ENCODE measurements around the gene RELL2. TPM values are rescaled to one million over a fixed set of nuclear protein-coding genes. Genes with fewer than 3 reads are reported as not detected.

Gene RELL2
- total RNA-seq, 1 donor from 2014 or later, result 12.6 TPM

DNA sequence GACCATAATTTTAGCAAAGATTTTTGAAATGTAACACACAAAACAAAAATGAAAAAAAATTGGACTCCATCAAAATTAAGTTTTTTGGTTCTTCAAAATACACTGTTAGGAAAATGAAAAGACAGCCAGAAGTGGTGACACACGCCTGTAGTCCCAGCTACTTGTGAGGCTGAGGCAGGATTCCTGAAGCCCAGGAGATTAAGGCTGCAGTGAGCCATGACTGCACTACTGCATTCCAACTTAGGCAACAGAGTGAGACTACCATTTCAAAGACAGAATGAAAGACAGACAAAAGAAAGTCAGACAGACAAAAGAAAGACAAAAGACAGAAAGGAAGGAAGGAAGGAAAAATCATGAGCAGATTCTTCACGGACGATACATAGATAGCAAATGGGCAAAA lies 25.5 kb upstream of the RELL2 start:
- DNase-seq, result no peak

DNA sequence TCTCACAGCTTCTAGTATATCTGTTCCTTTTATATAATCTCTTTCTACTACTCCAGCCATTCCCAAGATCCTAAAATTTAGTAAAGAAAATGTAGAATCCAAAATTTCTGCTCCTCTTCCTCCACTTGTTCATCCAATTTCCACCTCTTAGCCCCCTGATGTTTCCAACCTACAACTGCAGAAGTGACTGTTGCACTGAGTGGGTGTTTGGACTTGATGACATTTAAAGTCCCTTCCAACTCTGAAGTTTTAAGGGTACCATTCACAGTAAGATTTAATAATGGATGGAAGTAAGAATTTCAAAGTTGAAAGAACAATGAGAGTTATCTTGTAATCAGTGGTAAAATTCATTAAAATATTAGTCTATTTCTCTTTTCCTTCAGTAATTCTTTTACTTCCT lies 23.5 kb upstream of the RELL2 start:
- H3K4me3 Mint-ChIP-seq (ENCODE audit: unreplicated experiment), result no peak overlapping the region
- H3K9me3 Mint-ChIP-seq (ENCODE audit: unreplicated experiment), result peaks cover 3% of the 10 kb centered on the region
- peaks cover 13% of the 10 kb centered on the region for H3K4me1 Mint-ChIP-seq (ENCODE audit: low read depth, unreplicated experiment)
- no peak overlapping the region for H3K27ac Mint-ChIP-seq (ENCODE audit: unreplicated experiment)
- no peak for DNase-seq
- no peaks in the 10 kb centered on the region for H3K27me3 Mint-ChIP-seq (ENCODE audit: unreplicated experiment)
- TF ChIP-seq, protein P1, sequence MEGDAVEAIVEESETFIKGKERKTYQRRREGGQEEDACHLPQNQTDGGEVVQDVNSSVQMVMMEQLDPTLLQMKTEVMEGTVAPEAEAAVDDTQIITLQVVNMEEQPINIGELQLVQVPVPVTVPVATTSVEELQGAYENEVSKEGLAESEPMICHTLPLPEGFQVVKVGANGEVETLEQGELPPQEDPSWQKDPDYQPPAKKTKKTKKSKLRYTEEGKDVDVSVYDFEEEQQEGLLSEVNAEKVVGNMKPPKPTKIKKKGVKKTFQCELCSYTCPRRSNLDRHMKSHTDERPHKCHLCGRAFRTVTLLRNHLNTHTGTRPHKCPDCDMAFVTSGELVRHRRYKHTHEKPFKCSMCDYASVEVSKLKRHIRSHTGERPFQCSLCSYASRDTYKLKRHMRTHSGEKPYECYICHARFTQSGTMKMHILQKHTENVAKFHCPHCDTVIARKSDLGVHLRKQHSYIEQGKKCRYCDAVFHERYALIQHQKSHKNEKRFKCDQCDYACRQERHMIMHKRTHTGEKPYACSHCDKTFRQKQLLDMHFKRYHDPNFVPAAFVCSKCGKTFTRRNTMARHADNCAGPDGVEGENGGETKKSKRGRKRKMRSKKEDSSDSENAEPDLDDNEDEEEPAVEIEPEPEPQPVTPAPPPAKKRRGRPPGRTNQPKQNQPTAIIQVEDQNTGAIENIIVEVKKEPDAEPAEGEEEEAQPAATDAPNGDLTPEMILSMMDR (IDR thresholded peaks at IDR 0.05; ENCODE audit: partially characterized antibody, unreplicated experiment), result no peak
- H3K36me3 Mint-ChIP-seq (ENCODE audit: unreplicated experiment), result no peaks in the 10 kb centered on the region

More for the DNA sequence above, 25.5 kb upstream of the RELL2 start:
- Mint-ChIP-seq H3K4me3 (ENCODE audit: unreplicated experiment) (no peak overlapping the region), H3K36me3 (ENCODE audit: unreplicated experiment) (no peaks in the 10 kb centered on the region), H3K9me3 (ENCODE audit: unreplicated experiment) (no peaks in the 10 kb centered on the region), H3K27me3 (ENCODE audit: unreplicated experiment) (no peaks in the 10 kb centered on the region), H3K27ac (ENCODE audit: unreplicated experiment) (no peak overlapping the region), H3K4me1 (ENCODE audit: low read depth, unreplicated experiment) (peaks cover 8% of the 10 kb centered on the region)
- TF ChIP-seq, protein P1 (IDR thresholded peaks at IDR 0.05; ENCODE audit: partially characterized antibody, unreplicated experiment), result no peak

- Mint-ChIP-seq H3K9me3 (ENCODE audit: unreplicated experiment) (peaks cover 3% of the 10 kb centered on the region), H3K27me3 (ENCODE audit: unreplicated experiment) (no peaks in the 10 kb centered on the region), H3K27ac (ENCODE audit: unreplicated experiment) (no peak overlapping the region), H3K4me1 (ENCODE audit: low read depth, unreplicated experiment) (peaks cover 13% of the 10 kb centered on the region), H3K36me3 (ENCODE audit: unreplicated experiment) (no peaks in the 10 kb centered on the region), H3K4me3 (ENCODE audit: unreplicated experiment) (peak overlapping the region; percentile 13)
- no peak for DNase-seq
- TF ChIP-seq, protein P1 (IDR thresholded peaks at IDR 0.05; ENCODE audit: partially characterized antibody, unreplicated experiment), result no peak
Observed at GRCh38 chr5:141615991-141616720, 20.6 kb upstream of the RELL2 start.

DNA sequence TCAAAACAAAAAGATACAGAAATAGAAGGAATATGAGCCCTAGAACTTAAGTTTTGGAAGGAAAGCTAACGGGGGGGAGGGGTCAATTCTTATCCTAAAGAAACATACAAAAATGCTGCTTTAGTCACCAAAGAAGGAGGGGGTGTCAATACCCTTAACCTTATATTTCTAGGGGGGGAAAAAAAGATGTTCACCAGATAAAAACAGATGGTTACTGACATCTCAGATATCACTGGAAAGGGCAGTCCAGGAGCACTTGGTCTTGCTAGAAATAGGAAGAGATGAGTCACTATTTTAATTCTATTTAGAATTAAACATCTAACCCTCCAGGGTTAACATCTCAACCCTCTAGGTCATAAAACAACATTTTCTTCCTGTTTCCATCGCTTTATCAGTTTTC lies 19.7 kb upstream of the RELL2 start:
- H3K36me3 Mint-ChIP-seq (ENCODE audit: unreplicated experiment), result no peaks in the 10 kb centered on the region
- H3K9me3 Mint-ChIP-seq (ENCODE audit: unreplicated experiment), result peaks cover 4% of the 10 kb centered on the region
- peaks cover 2% of the 10 kb centered on the region for H3K27me3 Mint-ChIP-seq (ENCODE audit: unreplicated experiment)
- no peak for DNase-seq
- H3K4me1 Mint-ChIP-seq (ENCODE audit: low read depth, unreplicated experiment), result peaks cover 13% of the 10 kb centered on the region
- peak overlapping the region; percentile 6 for H3K27ac Mint-ChIP-seq (ENCODE audit: unreplicated experiment)
- TF ChIP-seq, protein P1 (IDR thresholded peaks at IDR 0.05; ENCODE audit: partially characterized antibody, unreplicated experiment), result no peak
- peak overlapping the region; percentile 99 for H3K4me3 Mint-ChIP-seq (ENCODE audit: unreplicated experiment)

DNA sequence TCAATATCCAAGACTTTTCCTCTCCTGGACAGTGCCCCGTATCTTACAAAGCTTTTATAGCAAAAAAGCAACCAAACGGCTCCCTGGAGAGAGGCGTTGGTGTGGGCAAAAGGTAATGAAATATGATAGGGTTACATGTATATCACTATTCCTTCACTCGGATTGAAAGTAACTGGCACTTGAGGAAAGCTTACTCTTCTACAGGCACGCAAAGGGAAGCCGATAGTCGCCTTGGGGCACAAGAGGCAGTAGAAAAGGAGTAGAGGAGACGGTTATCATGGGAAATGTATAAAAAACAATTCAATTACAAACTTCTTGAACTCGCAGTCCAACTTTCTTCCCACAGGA lies 19.1 kb upstream of the RELL2 start:
- TF ChIP-seq, protein P1 (IDR thresholded peaks at IDR 0.05; ENCODE audit: partially characterized antibody, unreplicated experiment), result no peak
- Mint-ChIP-seq H3K27ac (ENCODE audit: unreplicated experiment) (peak overlapping the region; percentile 36), H3K27me3 (ENCODE audit: unreplicated experiment) (peaks cover 2% of the 10 kb centered on the region), H3K4me1 (ENCODE audit: low read depth, unreplicated experiment) (peaks cover 13% of the 10 kb centered on the region), H3K36me3 (ENCODE audit: unreplicated experiment) (no peaks in the 10 kb centered on the region), H3K9me3 (ENCODE audit: unreplicated experiment) (peaks cover 4% of the 10 kb centered on the region), H3K4me3 (ENCODE audit: unreplicated experiment) (peak overlapping the region; percentile 99)
- DNase-seq, result no peak
